Endothelial cell of umbilical vein (primary cell): ENCODE results near the gene LRRC70. TPM values are rescaled to one million over a fixed set of nuclear protein-coding genes. Genes with fewer than 3 reads are reported as not detected.

Experiments
- BruUV-seq: library from RNA; stranded (reverse); fragments of 400-500 nt; replicated peaks from 2 replicates; lab custom pipeline; 2021; lab: Mats Ljungman, UMichigan
- CTCF ChIA-PET: fragments of 300-600, 350-600 bp; sonication (Branson Sonifier 250); formaldehyde crosslinking; loops from one replicate; lab custom pipeline; 2021; ENCODE audit warnings: antibody characterized with exemption, inconsistent platforms; lab: Charles Lee
- POLR2A ChIA-PET: fragments of 300-600, 350-600 bp; sonication (Branson Sonifier 250); formaldehyde crosslinking; loops from one replicate; lab custom pipeline; 2021; ENCODE audit warnings: antibody characterized with exemption, inconsistent platforms; lab: Charles Lee
- DNase-seq: peaks from one replicate; pipeline ENCODE4 v3.0.0-alpha.2; 2011; ENCODE audit warnings: low read depth, low spot score
- FAIRE-seq: peaks from 2 replicates; lab custom pipeline; 2011; peaks lifted over from hg19 to GRCh38; lab: Jason Lieb, UNC
- H2AFZ ChIP-seq: 2 replicates; pipeline ENCODE4 v1.6.0; 2012; ENCODE audit warnings: low read depth, low read length, control low read depth, inconsistent platforms
- H3K27ac ChIP-seq: 2 replicates; pipeline ENCODE4 v1.5.1; 2011; ENCODE audit warnings: low read depth, mild to moderate bottlenecking, control low read depth, low read length, moderate library complexity; ENCODE audit not compliant: insufficient read depth
- H3K27me3 ChIP-seq, 2 experiments: 2 replicates each; pipeline versions ENCODE4 v1.6.0 to v1.6.1; 2011; ENCODE audit warnings: low read length in 2 of 2, mixed read lengths in 1 of 2; ENCODE audit not compliant: control insufficient read depth in 2 of 2, insufficient read depth in 2 of 2
- H3K36me3 ChIP-seq, 2 experiments: 2 replicates in 1 of 2; 3 replicates in 1 of 2; pipeline ENCODE4 v1.5.1; 2011; ENCODE audit warnings: low read length in 2 of 2, mild to moderate bottlenecking in 1 of 2, moderate library complexity in 1 of 2; ENCODE audit not compliant: control insufficient read depth in 2 of 2, insufficient read depth in 2 of 2; ENCODE audit errors: extremely low read depth in 1 of 2
- H3K4me1 ChIP-seq: 3 replicates; pipeline ENCODE4 v1.5.1; 2011; ENCODE audit warnings: mild to moderate bottlenecking, low read length; ENCODE audit not compliant: control insufficient read depth, insufficient read depth; ENCODE audit errors: extremely low read depth
- H3K4me2 ChIP-seq: 2 replicates; pipeline ENCODE4 v1.6.1; 2011; ENCODE audit warnings: low read length, control low read depth, mixed read lengths; ENCODE audit not compliant: insufficient read depth
- H3K4me3 ChIP-seq, 3 experiments: fragments of 200-600 bp in 1 of 3; sonication (generic), shearing (Covaris generic) in 1 of 3; replicated peaks in 1 of 3; 2 replicates each; pipeline ENCODE4 v1.5.1; 2011 to 2016; ENCODE audit warnings: control low read depth in 3 of 3, low read length in 3 of 3, mild to moderate bottlenecking in 2 of 3, inconsistent platforms in 1 of 3, low read depth in 1 of 3, moderate library complexity in 1 of 3; ENCODE audit not compliant: insufficient read depth in 1 of 3
- H3K79me2 ChIP-seq: 2 replicates; pipeline ENCODE4 v1.6.0; 2012; ENCODE audit warnings: low read length, inconsistent platforms; ENCODE audit not compliant: control insufficient read depth, insufficient read depth
- H3K9ac ChIP-seq: replicated peaks from 2 replicates; pipeline ENCODE3; 2011; ENCODE audit warnings: low read length, control low read depth; ENCODE audit not compliant: insufficient read depth; ENCODE audit errors: extremely low read depth
- H3K9me1 ChIP-seq: replicated peaks from 3 replicates; pipeline ENCODE4 v1.6.0; 2011; ENCODE audit warnings: mild to moderate bottlenecking, low read length; ENCODE audit not compliant: control insufficient read depth, insufficient read depth; ENCODE audit errors: extremely low read depth
- H3K9me3 ChIP-seq: replicated peaks from 2 replicates; pipeline ENCODE4 v1.5.1; 2012; ENCODE audit warnings: low read length, inconsistent platforms; ENCODE audit not compliant: control insufficient read depth, insufficient read depth
- H4K20me1 ChIP-seq: replicated peaks from 2 replicates; pipeline ENCODE3; 2011; ENCODE audit warnings: mild to moderate bottlenecking, low read length; ENCODE audit not compliant: control insufficient read depth, insufficient read depth; ENCODE audit errors: extremely low read depth
- CTCF ChIP-seq, 2 donors: IDR thresholded peaks; 1 replicate in 1 of 2; 2 replicates in 1 of 2; pipeline ENCODE4 v1.5.1; 2011; ENCODE audit warnings: low read length in 2 of 2, mild to moderate bottlenecking in 2 of 2, moderate library complexity in 2 of 2, control low read depth in 1 of 2, inconsistent platforms in 1 of 2, low read depth in 1 of 2; ENCODE audit not compliant: insufficient read depth in 1 of 2; ENCODE audit errors: extremely low read depth in 1 of 2
- EZH2 ChIP-seq: IDR thresholded peaks from 2 replicates; pipeline ENCODE4 v1.6.1; 2012; ENCODE audit warnings: borderline replicate concordance, low read depth, mild to moderate bottlenecking, moderate library complexity, low read length, inconsistent platforms; ENCODE audit not compliant: severe bottlenecking
- FOS ChIP-seq: IDR thresholded peaks from 2 replicates; pipeline ENCODE4 v1.6.1; 2011; ENCODE audit warnings: mild to moderate bottlenecking, low read length, moderate library complexity, borderline replicate concordance; ENCODE audit not compliant: insufficient read depth
- GATA2 ChIP-seq: IDR thresholded peaks from 2 replicates; pipeline ENCODE4 v1.7.0; 2011; ENCODE audit warnings: low read depth, mild to moderate bottlenecking, moderate library complexity, mixed read lengths, low read length; ENCODE audit not compliant: insufficient read length, insufficient read depth
- JUN ChIP-seq: IDR thresholded peaks from 2 replicates; pipeline ENCODE4 v1.6.1; 2011; ENCODE audit warnings: borderline replicate concordance, low read depth; ENCODE audit not compliant: insufficient read length, insufficient read depth
- MAX ChIP-seq: IDR thresholded peaks from 2 replicates; pipeline ENCODE4 v1.6.1; 2011; ENCODE audit not compliant: insufficient read depth, insufficient read length
- MYC ChIP-seq: IDR thresholded peaks from one replicate; pipeline ENCODE4 v1.6.1; 2011; ENCODE audit warnings: mild to moderate bottlenecking, low read depth, low read length
- POLR2A ChIP-seq: IDR thresholded peaks from 2 replicates; pipeline ENCODE4 v1.6.1; 2012; ENCODE audit warnings: low read depth, mild to moderate bottlenecking, control low read depth, low read length
- POLR2AphosphoS5 ChIP-seq: IDR thresholded peaks from 2 replicates; pipeline ENCODE4 v1.6.1; 2012; ENCODE audit warnings: low read depth, mild to moderate bottlenecking, control low read depth, low read length, moderate library complexity; ENCODE audit not compliant: insufficient read depth
- dilution Hi-C: fragments of 300-500 bp; cut with MboI; formaldehyde crosslinking; loops from one replicate; pipeline ENCODE4 v1.15.0; 2019; ENCODE audit warnings: low sequenced_read_pairs; ENCODE audit not compliant: extremely low pct_ligation_motif_present
- intact Hi-C: fragments of 100-400 bp; cut with micrococcal nuclease; formaldehyde crosslinking; loops from one replicate; pipeline ENCODE4 v1.10.0; 2022
- polyA plus RNA-seq, 4 experiments: library from polyadenylated mRNA; depleted of rRNA in 3 of 4; stranded (reverse) in 3 of 4; unstranded in 1 of 4; fragments of >200 nt; gene quantifications; 2 replicates each; pipeline versions ENCODE4 v1.2.1 to v1.2.3, GENCODE V29; 2011 to 2012; ENCODE audit warnings: missing spikeins in 1 of 4
- total RNA-seq: library from RNA; stranded (reverse); gene quantifications from 2 replicates; pipeline ENCODE4 v1.2.3, GENCODE V29; 2021

LRRC70 gene
- total and polyA plus RNA-seq, 2 donors (not counting 3 experiments of a cell fraction or from before 2014, with no cell fraction given) = 24.5 to 32.6 TPM

- Histone ChIP-seq H3K4me1 (no peaks in the 10 kb centered on the region), H3K4me2 (no peak overlapping the region), H3K9ac (no peak overlapping the region), H2AFZ (no peak overlapping the region), H3K27ac (no peak overlapping the region), H3K27me3 (no peaks in the 10 kb centered on the region), H3K79me2 (no peaks in the 10 kb centered on the region), H3K36me3 (no peaks in the 10 kb centered on the region), H4K20me1 (no peaks in the 10 kb centered on the region), H3K4me3 (no peak overlapping the region), H3K9me3 (no peaks in the 10 kb centered on the region), H3K9me1 (no peaks in the 10 kb centered on the region)
- POLR2A ChIA-PET = no interaction called here
- CTCF ChIA-PET = no interaction called here
- dilution Hi-C loops = no loop called here
- DNase-seq (no peak), FAIRE-seq (no peak)
- no TSS peak for BruUV-seq
- TF ChIP-seq EZH2 (no peak), GATA2 (no peak), CTCF (IDR thresholded peaks at IDR 0.05; ENCODE audit: extremely low read depth in 1 of 2, insufficient read depth in 1 of 2, low read depth in 1 of 2, low read length in 2 of 2) (no peak), POLR2A (no peak), MYC (no peak)
- intact Hi-C loops = no loop called here
These were observed 15.8 kb upstream of the LRRC70 start for GRCh38 chr5:62562867-62563266.

- no peak overlapping the region for H3K4me3 ChIP-seq
- H3K9me3 ChIP-seq = no peaks in the 10 kb centered on the region
- H3K27me3 ChIP-seq = no peaks in the 10 kb centered on the region
- H3K9ac ChIP-seq = no peak overlapping the region
- H3K27ac ChIP-seq = no peak overlapping the region
- H3K4me2 ChIP-seq = no peak overlapping the region
- intact Hi-C loops = no loop called here
- no peaks in the 10 kb centered on the region for H3K9me1 ChIP-seq
- peaks cover 2% of the 10 kb centered on the region for H3K79me2 ChIP-seq
- CTCF ChIA-PET = no interaction called here
- BruUV-seq = no TSS peak
- H4K20me1 ChIP-seq = no peaks in the 10 kb centered on the region
- no peak overlapping the region for H2AFZ ChIP-seq
- no peaks in the 10 kb centered on the region for H3K4me1 ChIP-seq
- dilution Hi-C loops = no loop called here
- TF ChIP-seq POLR2A (no peak), JUN (no peak), FOS (no peak), MAX (no peak), MYC (no peak), EZH2 (no peak), GATA2 (no peak), CTCF (IDR thresholded peaks at IDR 0.05; ENCODE audit: extremely low read depth in 1 of 2, insufficient read depth in 1 of 2, low read depth in 1 of 2, low read length in 2 of 2) (no peak), POLR2AphosphoS5 (no peak)
- no peaks in the 10 kb centered on the region for H3K36me3 ChIP-seq
- peak; percentile 52 for DNase-seq
- FAIRE-seq = peak; percentile 4
- POLR2A ChIA-PET = no interaction called here
These were observed 14.5 kb upstream of the LRRC70 start for GRCh38 chr5:62564101-62564500.
